ENCODE measurements around the gene ZNF784.

ZNF784 gene

GRCh38 chr19:55644191-55644833 lies 19.9 kb upstream of the ZNF784 start:
- in situ Hi-C loops (cut with MboI; ENCODE audit: low sequenced_read_pairs), result no loop called here

- in situ Hi-C loops (cut with MboI; ENCODE audit: low sequenced_read_pairs), result no loop called here
These were observed 19.5 kb upstream of the ZNF784 start for GRCh38 chr19:55643887-55644176.

GRCh38 chr19:55643003-55643886 lies 18.9 kb upstream of the ZNF784 start, which contains the start of gene ZNF581:
ZNF581 (plus strand) TSS chr19:55643649; CDS start chr19:55644572, 923 bp downstream.
- in situ Hi-C loops (cut with MboI; ENCODE audit: low sequenced_read_pairs), result no loop called here

GRCh38 chr19:55642153-55643002 lies 18.0 kb upstream of the ZNF784 start:
- in situ Hi-C loops (cut with MboI; ENCODE audit: low sequenced_read_pairs), result no loop called here

GRCh38 chr19:55641426-55642152 lies 17.2 kb upstream of the ZNF784 start:
- in situ Hi-C loops (cut with MboI; ENCODE audit: low sequenced_read_pairs), result no loop called here

GRCh38 chr19:55640577-55641425 lies 16.4 kb upstream of the ZNF784 start, which contains the start of gene ZNF580:
ZNF580 (plus strand) TSS chr19:55641002; CDS start chr19:55642509, 1,507 bp downstream.
- in situ Hi-C loops (cut with MboI; ENCODE audit: low sequenced_read_pairs), result no loop called here

- in situ Hi-C loops (cut with MboI; ENCODE audit: low sequenced_read_pairs), result no loop called here
These were observed 15.7 kb upstream of the ZNF784 start for GRCh38 chr19:55640043-55640576.

- in situ Hi-C loops (cut with MboI; ENCODE audit: low sequenced_read_pairs), result loop anchor here (10.0 kb wide), 1 partner anchor 494 kb away; the partner anchor contains the start of gene TNNT1
These were observed 14.5 kb upstream of the ZNF784 start for GRCh38 chr19:55638864-55639359.

- in situ Hi-C loops (cut with MboI; ENCODE audit: low sequenced_read_pairs), result loop anchor here (10.0 kb wide), 1 partner anchor 493 kb away; the partner anchor contains the start of gene TNNT1
These were observed 13.2 kb upstream of the ZNF784 start for GRCh38 chr19:55637534-55637933.

GRCh38 chr19:55636723-55637122 lies 12.4 kb upstream of the ZNF784 start:
- in situ Hi-C loops (cut with MboI; ENCODE audit: low sequenced_read_pairs), result loop anchor here (10.0 kb wide), 1 partner anchor 492 kb away; the partner anchor contains the start of gene TNNT1

- in situ Hi-C loops (cut with MboI; ENCODE audit: low sequenced_read_pairs), result loop anchor here (10.0 kb wide), 1 partner anchor 491 kb away; the partner anchor contains the start of gene TNNT1
These were observed 11.6 kb upstream of the ZNF784 start for GRCh38 chr19:55635856-55636440.

GRCh38 chr19:55635334-55635717 lies 11.0 kb upstream of the ZNF784 start:
- in situ Hi-C loops (cut with MboI; ENCODE audit: low sequenced_read_pairs), result loop anchor here (10.0 kb wide), 1 partner anchor 491 kb away; the partner anchor contains the start of gene TNNT1

GRCh38 chr19:55633861-55634260 lies 9.5 kb upstream of the ZNF784 start:
- in situ Hi-C loops (cut with MboI; ENCODE audit: low sequenced_read_pairs), result loop anchor here (10.0 kb wide), 1 partner anchor 489 kb away; the partner anchor contains the start of gene TNNT1

GRCh38 chr19:55632463-55632834 lies 8.1 kb upstream of the ZNF784 start:
- in situ Hi-C loops (cut with MboI; ENCODE audit: low sequenced_read_pairs), result loop anchor here (10.0 kb wide), 1 partner anchor 488 kb away; the partner anchor contains the start of gene TNNT1

- in situ Hi-C loops (cut with MboI; ENCODE audit: low sequenced_read_pairs), result loop anchor here (5.0 kb wide), 1 partner anchor 109 kb away; no protein-coding TSS in a partner anchor
These were observed 2.0 kb upstream of the ZNF784 start for GRCh38 chr19:55626350-55626749.

- in situ Hi-C loops (cut with MboI; ENCODE audit: low sequenced_read_pairs), result loop anchor here (5.0 kb wide), 1 partner anchor 108 kb away; no protein-coding TSS in a partner anchor
These were observed 599 bp upstream of the ZNF784 start for GRCh38 chr19:55625004-55625326.

- in situ Hi-C loops (cut with MboI; ENCODE audit: low sequenced_read_pairs), result no loop called here
These were observed 805 bp downstream of the ZNF784 start for GRCh38 chr19:55623561-55623960.

GRCh38 chr19:55623130-55623529 lies 1.2 kb downstream of the ZNF784 start:
- in situ Hi-C loops (cut with MboI; ENCODE audit: low sequenced_read_pairs), result no loop called here

Data from HL-60/S4 (cell line).